ENCODE data around the gene DEPDC1.

The DEPDC1 gene

GRCh38 chr1:68473060-68473459 is 23.8 kb downstream of the DEPDC1 start:
- Histone ChIP-seq H3K9me3 (ENCODE audit: control insufficient read depth, low read length) (no peaks in the 10 kb centered on the region), H3K27me3 (replicated peaks; ENCODE audit: control insufficient read depth, insufficient read depth, low read length) (no peaks in the 10 kb centered on the region), H3K9ac (ENCODE audit: low read length) (no peak overlapping the region), H3K4me3 (ENCODE audit: low read length) (no peak overlapping the region), H3K4me1 (ENCODE audit: control insufficient read depth, insufficient read depth, low read length) (no peaks in the 10 kb centered on the region), H3K36me3 (ENCODE audit: control insufficient read depth, insufficient read depth, low read length, severe bottlenecking) (no peaks in the 10 kb centered on the region)
- DNase-seq (ENCODE audit: low read depth), result no peak

DNA sequence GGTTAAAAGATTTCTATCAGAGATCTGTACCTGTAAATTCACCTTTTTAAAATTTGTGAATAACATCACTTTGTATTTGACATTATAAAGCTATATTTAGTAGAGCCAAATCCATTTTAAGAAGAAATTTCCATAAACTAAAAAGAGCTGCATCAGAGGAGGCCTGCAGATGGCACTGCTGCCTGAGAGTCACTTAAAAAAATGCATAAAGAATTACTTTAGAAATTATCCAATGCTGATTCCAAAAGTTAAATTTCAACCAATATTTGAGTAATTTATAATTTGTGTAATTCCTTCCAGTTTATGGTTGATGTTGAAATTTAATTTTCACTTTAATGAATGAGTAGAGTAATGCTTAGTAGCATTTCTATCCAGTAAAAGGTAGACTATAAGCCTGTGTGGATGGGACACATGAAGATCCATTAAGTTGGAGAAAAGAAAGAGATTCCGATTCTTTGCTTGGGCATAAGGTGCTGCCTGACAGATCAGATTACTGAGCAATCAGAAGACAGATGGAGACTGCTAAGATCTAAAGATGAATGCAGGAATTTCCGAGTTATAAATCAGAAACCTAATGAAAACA is 26.4 kb downstream of the DEPDC1 start:
- Histone ChIP-seq H3K9me3 (ENCODE audit: control insufficient read depth, low read length) (no peaks in the 10 kb centered on the region), H3K27me3 (replicated peaks; ENCODE audit: control insufficient read depth, insufficient read depth, low read length) (no peaks in the 10 kb centered on the region), H3K4me1 (ENCODE audit: control insufficient read depth, insufficient read depth, low read length) (no peaks in the 10 kb centered on the region), H3K4me3 (ENCODE audit: low read length) (no peak overlapping the region), H3K36me3 (ENCODE audit: control insufficient read depth, insufficient read depth, low read length, severe bottlenecking) (no peaks in the 10 kb centered on the region), H3K9ac (ENCODE audit: low read length) (no peak overlapping the region)
- DNase-seq (ENCODE audit: low read depth), result peak; percentile 69

DNA sequence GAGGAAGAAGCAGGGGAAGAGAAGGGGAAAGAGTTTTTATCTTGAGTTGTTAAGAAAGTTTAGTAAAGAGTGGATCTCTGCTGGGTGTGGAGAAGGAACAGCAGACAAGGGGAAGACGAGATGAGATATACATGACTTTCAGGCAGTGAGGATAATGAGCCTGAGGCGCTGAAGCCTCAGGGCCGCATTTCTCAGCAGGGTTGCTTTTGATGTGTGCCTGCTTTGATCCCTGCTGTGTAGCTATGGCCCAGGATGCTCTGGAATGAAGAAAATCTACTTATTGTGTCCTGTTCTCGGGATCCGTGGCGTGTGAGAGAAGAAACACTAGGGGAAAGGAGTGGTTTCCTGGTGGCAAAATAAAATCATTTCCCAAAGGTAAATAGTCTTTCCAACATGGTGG is 32.0 kb downstream of the DEPDC1 start:
- no peaks in the 10 kb centered on the region for H3K4me1 ChIP-seq (ENCODE audit: control insufficient read depth, insufficient read depth, low read length)
- no peak for DNase-seq (ENCODE audit: low read depth)
- H3K36me3 ChIP-seq (ENCODE audit: control insufficient read depth, insufficient read depth, low read length, severe bottlenecking), result no peaks in the 10 kb centered on the region
- no peaks in the 10 kb centered on the region for H3K27me3 ChIP-seq (replicated peaks; ENCODE audit: control insufficient read depth, insufficient read depth, low read length)
- H3K4me3 ChIP-seq (ENCODE audit: low read length), result no peak overlapping the region
- H3K9me3 ChIP-seq (ENCODE audit: control insufficient read depth, low read length), result peaks cover 16% of the 10 kb centered on the region
- H3K9ac ChIP-seq (ENCODE audit: low read length), result no peak overlapping the region

DNA sequence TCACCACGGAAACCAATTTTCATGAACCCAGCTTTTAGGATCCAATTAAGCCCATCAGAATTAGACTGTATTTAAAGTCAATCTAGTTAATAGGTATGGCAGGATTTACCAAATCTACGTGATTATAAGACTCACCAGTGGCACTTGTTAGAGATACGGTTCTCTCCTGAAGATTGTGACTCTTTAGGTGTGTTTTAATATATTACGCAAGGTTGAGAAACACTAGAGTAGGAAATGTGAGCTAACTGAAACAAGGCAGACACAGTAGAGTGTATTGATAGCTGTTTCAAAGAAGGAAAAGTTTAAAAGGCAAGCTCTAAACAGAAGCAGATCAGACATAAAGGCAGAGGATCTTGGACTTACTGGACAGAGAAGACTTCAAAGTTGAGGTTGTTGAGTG is 35.9 kb downstream of the DEPDC1 start:
- no peak overlapping the region for H3K4me3 ChIP-seq (ENCODE audit: low read length)
- no peak for DNase-seq (ENCODE audit: low read depth)
- peaks cover 16% of the 10 kb centered on the region for H3K9me3 ChIP-seq (ENCODE audit: control insufficient read depth, low read length)
- H3K36me3 ChIP-seq (ENCODE audit: control insufficient read depth, insufficient read depth, low read length, severe bottlenecking), result no peaks in the 10 kb centered on the region
- no peak overlapping the region for H3K9ac ChIP-seq (ENCODE audit: low read length)
- no peaks in the 10 kb centered on the region for H3K27me3 ChIP-seq (replicated peaks; ENCODE audit: control insufficient read depth, insufficient read depth, low read length)
- H3K4me1 ChIP-seq (ENCODE audit: control insufficient read depth, insufficient read depth, low read length), result no peaks in the 10 kb centered on the region

GRCh38 chr1:68459796-68460195 is 37.1 kb downstream of the DEPDC1 start:
- DNase-seq (ENCODE audit: low read depth), result peak; percentile 16
- Histone ChIP-seq H3K4me3 (ENCODE audit: low read length) (no peak overlapping the region), H3K9me3 (ENCODE audit: control insufficient read depth, low read length) (peaks cover 16% of the 10 kb centered on the region), H3K9ac (ENCODE audit: low read length) (no peak overlapping the region), H3K27me3 (replicated peaks; ENCODE audit: control insufficient read depth, insufficient read depth, low read length) (no peaks in the 10 kb centered on the region), H3K4me1 (ENCODE audit: control insufficient read depth, insufficient read depth, low read length) (no peaks in the 10 kb centered on the region), H3K36me3 (ENCODE audit: control insufficient read depth, insufficient read depth, low read length, severe bottlenecking) (no peaks in the 10 kb centered on the region)

DNA sequence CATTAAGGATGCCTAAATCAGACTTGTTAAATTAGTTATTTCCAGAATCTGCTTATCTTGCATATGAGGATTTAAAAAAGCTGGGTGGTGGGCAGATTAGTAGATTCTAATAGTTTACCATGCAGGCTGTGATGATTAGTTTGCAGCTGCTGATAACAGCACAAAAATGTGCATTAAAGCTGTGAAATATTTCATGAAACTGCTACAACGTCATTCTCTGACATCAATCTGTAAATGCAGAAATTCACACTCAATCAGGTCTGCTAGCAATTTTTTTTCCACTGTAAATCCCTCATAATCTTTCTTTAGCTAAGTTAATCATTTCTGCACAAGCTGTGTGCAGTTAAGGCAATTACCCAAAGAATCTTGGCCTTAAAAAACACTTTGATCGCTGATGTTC is 37.8 kb downstream of the DEPDC1 start:
- Histone ChIP-seq H3K4me1 (ENCODE audit: control insufficient read depth, insufficient read depth, low read length) (no peaks in the 10 kb centered on the region), H3K9ac (ENCODE audit: low read length) (no peak overlapping the region)

GRCh38 chr1:68456202-68456601 is 40.7 kb downstream of the DEPDC1 start:
- H3K27me3 ChIP-seq (replicated peaks; ENCODE audit: control insufficient read depth, insufficient read depth, low read length), result no peaks in the 10 kb centered on the region
- no peaks in the 10 kb centered on the region for H3K9me3 ChIP-seq (ENCODE audit: control insufficient read depth, low read length)
- H3K36me3 ChIP-seq (ENCODE audit: control insufficient read depth, insufficient read depth, low read length, severe bottlenecking), result no peaks in the 10 kb centered on the region
- no peak overlapping the region for H3K9ac ChIP-seq (ENCODE audit: low read length)
- DNase-seq (ENCODE audit: low read depth), result no peak
- no peak overlapping the region for H3K4me3 ChIP-seq (ENCODE audit: low read length)
- H3K4me1 ChIP-seq (ENCODE audit: control insufficient read depth, insufficient read depth, low read length), result no peaks in the 10 kb centered on the region

More for the DNA sequence above, 37.8 kb downstream of the DEPDC1 start:
- no peaks in the 10 kb centered on the region for H3K36me3 ChIP-seq (ENCODE audit: control insufficient read depth, insufficient read depth, low read length, severe bottlenecking)
- H3K4me3 ChIP-seq (ENCODE audit: low read length), result no peak overlapping the region
- no peak for DNase-seq (ENCODE audit: low read depth)
- no peaks in the 10 kb centered on the region for H3K27me3 ChIP-seq (replicated peaks; ENCODE audit: control insufficient read depth, insufficient read depth, low read length)
- H3K9me3 ChIP-seq (ENCODE audit: control insufficient read depth, low read length), result peaks cover 12% of the 10 kb centered on the region

DNA sequence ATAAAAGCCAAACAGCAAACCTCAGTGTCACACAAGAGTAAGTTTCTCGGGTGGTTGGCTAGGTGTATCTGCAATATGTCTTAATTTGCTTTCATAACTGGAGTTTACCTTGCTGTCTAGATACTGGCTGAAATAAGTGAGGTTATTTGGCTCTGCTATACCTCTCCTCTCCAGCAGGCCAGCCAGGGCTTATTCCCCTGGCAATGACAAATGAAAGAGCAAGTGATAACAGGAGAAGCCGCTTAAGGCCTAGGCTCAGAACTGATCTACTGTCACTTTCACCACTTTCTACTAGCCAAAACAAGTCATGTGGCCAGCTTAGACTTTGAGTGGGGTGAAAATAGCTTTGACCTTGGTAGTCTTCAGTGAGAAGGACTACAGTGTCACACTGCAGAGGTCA is 42.3 kb downstream of the DEPDC1 start:
- no peak overlapping the region for H3K9ac ChIP-seq (ENCODE audit: low read length)
- H3K36me3 ChIP-seq (ENCODE audit: control insufficient read depth, insufficient read depth, low read length, severe bottlenecking), result no peaks in the 10 kb centered on the region
- H3K27me3 ChIP-seq (replicated peaks; ENCODE audit: control insufficient read depth, insufficient read depth, low read length), result no peaks in the 10 kb centered on the region
- no peaks in the 10 kb centered on the region for H3K9me3 ChIP-seq (ENCODE audit: control insufficient read depth, low read length)
- no peak overlapping the region for H3K4me3 ChIP-seq (ENCODE audit: low read length)
- no peak for DNase-seq (ENCODE audit: low read depth)
- H3K4me1 ChIP-seq (ENCODE audit: control insufficient read depth, insufficient read depth, low read length), result no peaks in the 10 kb centered on the region

GRCh38 chr1:68453060-68453670 is 43.7 kb downstream of the DEPDC1 start:
- peak; percentile 67 for DNase-seq (ENCODE audit: low read depth)
- no peaks in the 10 kb centered on the region for H3K27me3 ChIP-seq (replicated peaks; ENCODE audit: control insufficient read depth, insufficient read depth, low read length)

DNA sequence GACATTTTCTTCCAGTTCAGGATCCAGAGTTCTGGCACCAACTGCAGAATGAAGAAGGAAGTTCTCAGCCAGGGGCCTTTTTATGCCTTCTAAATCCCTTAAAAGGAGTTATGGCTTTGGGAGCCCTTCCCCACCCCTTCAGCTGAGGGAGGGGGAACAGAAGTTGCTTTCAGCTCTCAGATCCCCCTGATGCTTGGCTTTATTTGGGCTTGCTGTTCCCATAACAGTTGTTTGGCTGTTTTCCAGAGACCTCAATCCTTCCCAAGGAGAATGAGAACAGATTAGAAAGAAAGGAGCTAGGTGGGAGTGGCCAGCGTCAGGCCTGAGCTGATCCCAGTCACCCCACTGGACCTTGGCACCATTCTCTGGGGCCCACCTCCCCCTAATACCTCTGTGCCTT is 47.0 kb downstream of the DEPDC1 start, which contains the start of gene RPE65:
RPE65 (minus strand) TSS at position 54 of the 400 bp plus-strand sequence; CDS start at position 5, 49 bp downstream.
- H3K9ac ChIP-seq (ENCODE audit: low read length), result no peak within 1 kb of the TSS
- H3K36me3 ChIP-seq (ENCODE audit: control insufficient read depth, insufficient read depth, low read length, severe bottlenecking), result no peaks in the 10 kb centered on the region
- no peaks in the 10 kb centered on the region for H3K9me3 ChIP-seq (ENCODE audit: control insufficient read depth, low read length)
- H3K27me3 ChIP-seq (replicated peaks; ENCODE audit: control insufficient read depth, insufficient read depth, low read length), result no peaks in the 10 kb centered on the region
- no peaks in the 10 kb centered on the region for H3K4me1 ChIP-seq (ENCODE audit: control insufficient read depth, insufficient read depth, low read length)
- no peak within 1 kb of the TSS for H3K4me3 ChIP-seq (ENCODE audit: low read length)
- no peak for DNase-seq (ENCODE audit: low read depth)

More at GRCh38 chr1:68453060-68453670, 43.7 kb downstream of the DEPDC1 start:
- H3K4me1 ChIP-seq (ENCODE audit: control insufficient read depth, insufficient read depth, low read length), result no peaks in the 10 kb centered on the region
- no peak overlapping the region for H3K4me3 ChIP-seq (ENCODE audit: low read length)
- H3K9me3 ChIP-seq (ENCODE audit: control insufficient read depth, low read length), result no peaks in the 10 kb centered on the region
- no peaks in the 10 kb centered on the region for H3K36me3 ChIP-seq (ENCODE audit: control insufficient read depth, insufficient read depth, low read length, severe bottlenecking)
- no peak overlapping the region for H3K9ac ChIP-seq (ENCODE audit: low read length)

DNA sequence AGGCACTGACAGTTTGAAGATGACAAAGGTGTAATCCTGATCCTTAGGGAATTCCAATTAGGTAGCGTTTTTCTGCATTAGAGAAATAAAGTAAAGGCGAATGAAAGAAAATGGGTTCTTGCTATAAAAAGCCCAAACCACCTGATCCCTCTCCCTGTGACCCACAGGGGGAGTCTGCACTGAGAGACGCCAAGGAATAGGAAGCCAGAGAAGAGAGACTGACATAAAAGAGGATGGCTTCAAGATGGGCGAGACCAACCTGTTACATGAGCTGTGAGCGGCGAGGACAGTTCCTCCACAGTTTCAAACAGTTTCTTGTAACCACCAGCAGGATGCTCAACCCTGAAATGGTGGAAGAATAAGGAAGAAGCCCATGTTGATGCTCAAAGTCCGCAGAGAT is 48.5 kb downstream of the DEPDC1 start:
- no peaks in the 10 kb centered on the region for H3K9me3 ChIP-seq (ENCODE audit: control insufficient read depth, low read length)
- H3K4me3 ChIP-seq (ENCODE audit: low read length), result no peak overlapping the region
- H3K36me3 ChIP-seq (ENCODE audit: control insufficient read depth, insufficient read depth, low read length, severe bottlenecking), result no peaks in the 10 kb centered on the region
- H3K27me3 ChIP-seq (replicated peaks; ENCODE audit: control insufficient read depth, insufficient read depth, low read length), result no peaks in the 10 kb centered on the region
- H3K9ac ChIP-seq (ENCODE audit: low read length), result no peak overlapping the region
- DNase-seq (ENCODE audit: low read depth), result no peak
- no peaks in the 10 kb centered on the region for H3K4me1 ChIP-seq (ENCODE audit: control insufficient read depth, insufficient read depth, low read length)

- H3K9ac ChIP-seq (ENCODE audit: low read length), result no peak overlapping the region
- H3K4me1 ChIP-seq (ENCODE audit: control insufficient read depth, insufficient read depth, low read length), result no peaks in the 10 kb centered on the region
- no peaks in the 10 kb centered on the region for H3K27me3 ChIP-seq (replicated peaks; ENCODE audit: control insufficient read depth, insufficient read depth, low read length)
- H3K36me3 ChIP-seq (ENCODE audit: control insufficient read depth, insufficient read depth, low read length, severe bottlenecking), result no peaks in the 10 kb centered on the region
- H3K4me3 ChIP-seq (ENCODE audit: low read length), result no peak overlapping the region
- H3K9me3 ChIP-seq (ENCODE audit: control insufficient read depth, low read length), result no peaks in the 10 kb centered on the region
- DNase-seq (ENCODE audit: low read depth), result no peak
These were observed 51.2 kb downstream of the DEPDC1 start for GRCh38 chr1:68445709-68446108.

All from adipocyte (in vitro differentiated cells).